Endothelial cell of umbilical vein (primary cell): ENCODE measurements around the gene MAU2. TPM values are rescaled to one million over a fixed set of nuclear protein-coding genes. Genes with fewer than 3 reads are reported as not detected.
A peak's percentile ranks its signal among the peaks of the same experiment; 100 is the strongest.
"Not testable (repeated sequence)": the region's sequence is repeated elsewhere in the genome, so short reads cannot be mapped to it uniquely, and the experiment has no call there.

Experiments used
- BruUV-seq: library from RNA; stranded (reverse); fragments of 400-500 nt; replicated peaks from 2 replicates; lab custom pipeline; 2021; lab: Mats Ljungman, UMichigan
- CTCF ChIA-PET: fragments of 300-600, 350-600 bp; sonication (Branson Sonifier 250); formaldehyde crosslinking; loops from one replicate; lab custom pipeline; 2021; ENCODE audit warnings: antibody characterized with exemption, inconsistent platforms; lab: Charles Lee
- POLR2A ChIA-PET: fragments of 300-600, 350-600 bp; sonication (Branson Sonifier 250); formaldehyde crosslinking; loops from one replicate; lab custom pipeline; 2021; ENCODE audit warnings: antibody characterized with exemption, inconsistent platforms; lab: Charles Lee
- DNase-seq: peaks from one replicate; pipeline ENCODE4 v3.0.0-alpha.2; 2011; ENCODE audit warnings: low read depth, low spot score
- FAIRE-seq: peaks from 2 replicates; lab custom pipeline; 2011; peaks lifted over from hg19 to GRCh38; lab: Jason Lieb, UNC
- H2AFZ ChIP-seq: 2 replicates; pipeline ENCODE4 v1.6.0; 2012; ENCODE audit warnings: low read depth, low read length, control low read depth, inconsistent platforms
- H3K27ac ChIP-seq: 2 replicates; pipeline ENCODE4 v1.5.1; 2011; ENCODE audit warnings: low read depth, mild to moderate bottlenecking, control low read depth, low read length, moderate library complexity; ENCODE audit not compliant: insufficient read depth
- H3K27me3 ChIP-seq, 2 experiments: 2 replicates each; pipeline versions ENCODE4 v1.6.0 to v1.6.1; 2011; ENCODE audit warnings: low read length in 2 of 2, mixed read lengths in 1 of 2; ENCODE audit not compliant: control insufficient read depth in 2 of 2, insufficient read depth in 2 of 2
- H3K36me3 ChIP-seq, 2 experiments: 2 replicates in 1 of 2; 3 replicates in 1 of 2; pipeline ENCODE4 v1.5.1; 2011; ENCODE audit warnings: low read length in 2 of 2, mild to moderate bottlenecking in 1 of 2, moderate library complexity in 1 of 2; ENCODE audit not compliant: control insufficient read depth in 2 of 2, insufficient read depth in 2 of 2; ENCODE audit errors: extremely low read depth in 1 of 2
- H3K4me1 ChIP-seq: 3 replicates; pipeline ENCODE4 v1.5.1; 2011; ENCODE audit warnings: mild to moderate bottlenecking, low read length; ENCODE audit not compliant: control insufficient read depth, insufficient read depth; ENCODE audit errors: extremely low read depth
- H3K4me2 ChIP-seq: 2 replicates; pipeline ENCODE4 v1.6.1; 2011; ENCODE audit warnings: low read length, control low read depth, mixed read lengths; ENCODE audit not compliant: insufficient read depth
- H3K4me3 ChIP-seq, 3 experiments: fragments of 200-600 bp in 1 of 3; sonication (generic), shearing (Covaris generic) in 1 of 3; replicated peaks in 1 of 3; 2 replicates each; pipeline ENCODE4 v1.5.1; 2011 to 2016; ENCODE audit warnings: control low read depth in 3 of 3, low read length in 3 of 3, mild to moderate bottlenecking in 2 of 3, inconsistent platforms in 1 of 3, low read depth in 1 of 3, moderate library complexity in 1 of 3; ENCODE audit not compliant: insufficient read depth in 1 of 3
- H3K79me2 ChIP-seq: 2 replicates; pipeline ENCODE4 v1.6.0; 2012; ENCODE audit warnings: low read length, inconsistent platforms; ENCODE audit not compliant: control insufficient read depth, insufficient read depth
- H3K9ac ChIP-seq: replicated peaks from 2 replicates; pipeline ENCODE3; 2011; ENCODE audit warnings: low read length, control low read depth; ENCODE audit not compliant: insufficient read depth; ENCODE audit errors: extremely low read depth
- H3K9me1 ChIP-seq: replicated peaks from 3 replicates; pipeline ENCODE4 v1.6.0; 2011; ENCODE audit warnings: mild to moderate bottlenecking, low read length; ENCODE audit not compliant: control insufficient read depth, insufficient read depth; ENCODE audit errors: extremely low read depth
- H3K9me3 ChIP-seq: replicated peaks from 2 replicates; pipeline ENCODE4 v1.5.1; 2012; ENCODE audit warnings: low read length, inconsistent platforms; ENCODE audit not compliant: control insufficient read depth, insufficient read depth
- H4K20me1 ChIP-seq: replicated peaks from 2 replicates; pipeline ENCODE3; 2011; ENCODE audit warnings: mild to moderate bottlenecking, low read length; ENCODE audit not compliant: control insufficient read depth, insufficient read depth; ENCODE audit errors: extremely low read depth
- CTCF ChIP-seq, 2 donors: IDR thresholded peaks; 1 replicate in 1 of 2; 2 replicates in 1 of 2; pipeline ENCODE4 v1.5.1; 2011; ENCODE audit warnings: low read length in 2 of 2, mild to moderate bottlenecking in 2 of 2, moderate library complexity in 2 of 2, control low read depth in 1 of 2, inconsistent platforms in 1 of 2, low read depth in 1 of 2; ENCODE audit not compliant: insufficient read depth in 1 of 2; ENCODE audit errors: extremely low read depth in 1 of 2
- EZH2 ChIP-seq: IDR thresholded peaks from 2 replicates; pipeline ENCODE4 v1.6.1; 2012; ENCODE audit warnings: borderline replicate concordance, low read depth, mild to moderate bottlenecking, moderate library complexity, low read length, inconsistent platforms; ENCODE audit not compliant: severe bottlenecking
- FOS ChIP-seq: IDR thresholded peaks from 2 replicates; pipeline ENCODE4 v1.6.1; 2011; ENCODE audit warnings: mild to moderate bottlenecking, low read length, moderate library complexity, borderline replicate concordance; ENCODE audit not compliant: insufficient read depth
- GATA2 ChIP-seq: IDR thresholded peaks from 2 replicates; pipeline ENCODE4 v1.7.0; 2011; ENCODE audit warnings: low read depth, mild to moderate bottlenecking, moderate library complexity, mixed read lengths, low read length; ENCODE audit not compliant: insufficient read length, insufficient read depth
- JUN ChIP-seq: IDR thresholded peaks from 2 replicates; pipeline ENCODE4 v1.6.1; 2011; ENCODE audit warnings: borderline replicate concordance, low read depth; ENCODE audit not compliant: insufficient read length, insufficient read depth
- MAX ChIP-seq: IDR thresholded peaks from 2 replicates; pipeline ENCODE4 v1.6.1; 2011; ENCODE audit not compliant: insufficient read depth, insufficient read length
- MYC ChIP-seq: IDR thresholded peaks from one replicate; pipeline ENCODE4 v1.6.1; 2011; ENCODE audit warnings: mild to moderate bottlenecking, low read depth, low read length
- POLR2A ChIP-seq: IDR thresholded peaks from 2 replicates; pipeline ENCODE4 v1.6.1; 2012; ENCODE audit warnings: low read depth, mild to moderate bottlenecking, control low read depth, low read length
- POLR2AphosphoS5 ChIP-seq: IDR thresholded peaks from 2 replicates; pipeline ENCODE4 v1.6.1; 2012; ENCODE audit warnings: low read depth, mild to moderate bottlenecking, control low read depth, low read length, moderate library complexity; ENCODE audit not compliant: insufficient read depth
- dilution Hi-C: fragments of 300-500 bp; cut with MboI; formaldehyde crosslinking; loops from one replicate; pipeline ENCODE4 v1.15.0; 2019; ENCODE audit warnings: low sequenced_read_pairs; ENCODE audit not compliant: extremely low pct_ligation_motif_present
- intact Hi-C: fragments of 100-400 bp; cut with micrococcal nuclease; formaldehyde crosslinking; loops from one replicate; pipeline ENCODE4 v1.10.0; 2022
- polyA plus RNA-seq, 4 experiments: library from polyadenylated mRNA; depleted of rRNA in 3 of 4; stranded (reverse) in 3 of 4; unstranded in 1 of 4; fragments of >200 nt; gene quantifications; 2 replicates each; pipeline versions ENCODE4 v1.2.1 to v1.2.3, GENCODE V29; 2011 to 2012; ENCODE audit warnings: missing spikeins in 1 of 4
- total RNA-seq: library from RNA; stranded (reverse); gene quantifications from 2 replicates; pipeline ENCODE4 v1.2.3, GENCODE V29; 2021

Gene MAU2
- total and polyA plus RNA-seq, 2 donors (not counting 3 experiments of a cell fraction or from before 2014, with no cell fraction given), result 36.9 to 70.0 TPM

GRCh38 chr19:19394333-19394732 lies 73.7 kb downstream of the MAU2 start:
- dilution Hi-C loops, H3K9me3 ChIP-seq, H3K36me3 ChIP-seq, DNase-seq, BruUV-seq, H3K9me1 ChIP-seq, intact Hi-C loops, FAIRE-seq, POLR2A ChIA-PET, H3K27me3 ChIP-seq, H3K4me3 ChIP-seq, H3K27ac ChIP-seq, H3K4me2 ChIP-seq, H2AFZ ChIP-seq, H3K9ac ChIP-seq, H4K20me1 ChIP-seq: not testable (repeated sequence)
- CTCF ChIA-PET, result interaction anchor here (1.4 kb wide), 1 partner anchor 96 kb away, joined by 4 read pairs; no protein-coding TSS in a partner anchor
- Histone ChIP-seq H3K79me2 (peaks cover 55% of the 10 kb centered on the region), H3K4me1 (peaks cover 22% of the 10 kb centered on the region)

GRCh38 chr19:19399733-19400433 lies 79.3 kb downstream of the MAU2 start:
- no peaks in the 10 kb centered on the region for H3K9me3 ChIP-seq
- dilution Hi-C loops (no loop called here), intact Hi-C loops (no loop called here)
- no peak overlapping the region for H3K4me3 ChIP-seq
- no peak overlapping the region for H2AFZ ChIP-seq
- H3K4me2 ChIP-seq, result no peak overlapping the region
- TF ChIP-seq GATA2, result no peak
- TF ChIP-seq POLR2AphosphoS5, result no peak
- no peak for TF ChIP-seq POLR2A
- no peak for TF ChIP-seq CTCF (IDR thresholded peaks at IDR 0.05; ENCODE audit: extremely low read depth in 1 of 2, insufficient read depth in 1 of 2, low read depth in 1 of 2, low read length in 2 of 2)
- TF ChIP-seq EZH2, result no peak
- TF ChIP-seq FOS, result no peak
- TF ChIP-seq JUN, result no peak
- TF ChIP-seq MAX, result no peak
- TF ChIP-seq MYC, result no peak
- H4K20me1 ChIP-seq, result no peaks in the 10 kb centered on the region
- no peak overlapping the region for H3K9ac ChIP-seq
- no peaks in the 10 kb centered on the region for H3K27me3 ChIP-seq
- BruUV-seq, result no TSS peak
- peak; percentile 38 for DNase-seq
- H3K9me1 ChIP-seq, result no peaks in the 10 kb centered on the region
- CTCF ChIA-PET, result no interaction called here
- peaks cover 26% of the 10 kb centered on the region for H3K79me2 ChIP-seq
- FAIRE-seq, result peak; percentile 78
- POLR2A ChIA-PET, result no interaction called here
- H3K27ac ChIP-seq, result no peak overlapping the region
- H3K36me3 ChIP-seq, result no peaks in the 10 kb centered on the region
- H3K4me1 ChIP-seq, result peaks cover 12% of the 10 kb centered on the region
